ENCODE data around the gene PSMA4.
"Not testable (repeated sequence)": the region's sequence is repeated elsewhere in the genome, so short reads cannot be mapped to it uniquely, and the experiment has no call there.

The PSMA4 gene

GRCh38 chr15:78551902-78552301 is 11.7 kb downstream of the PSMA4 start:
- no peak for DNase-seq (ENCODE audit: low spot score)

GRCh38 chr15:78552597-78552996 is 12.4 kb downstream of the PSMA4 start:
- DNase-seq (ENCODE audit: low spot score) = no peak

DNA sequence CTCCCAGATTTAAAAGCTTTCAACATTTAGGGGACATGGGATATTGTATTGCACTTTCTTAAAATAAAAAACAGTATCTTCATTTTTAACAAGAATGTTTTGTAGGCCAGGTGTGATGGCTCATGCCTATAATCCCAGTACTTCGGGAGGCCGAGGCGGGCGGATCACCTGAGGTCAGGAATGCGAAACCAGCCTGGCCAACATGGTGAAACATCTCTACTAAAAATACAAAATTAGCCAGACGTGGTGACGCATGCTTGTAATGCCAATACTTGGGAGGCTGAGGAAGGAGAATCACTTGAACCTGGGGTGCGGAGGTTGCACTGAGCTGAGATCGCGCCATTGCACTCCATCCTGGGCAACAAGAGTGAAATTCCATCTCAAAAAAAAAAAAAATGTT is 20.0 kb downstream of the PSMA4 start:
- not testable (repeated sequence) for DNase-seq (ENCODE audit: low spot score)

DNA sequence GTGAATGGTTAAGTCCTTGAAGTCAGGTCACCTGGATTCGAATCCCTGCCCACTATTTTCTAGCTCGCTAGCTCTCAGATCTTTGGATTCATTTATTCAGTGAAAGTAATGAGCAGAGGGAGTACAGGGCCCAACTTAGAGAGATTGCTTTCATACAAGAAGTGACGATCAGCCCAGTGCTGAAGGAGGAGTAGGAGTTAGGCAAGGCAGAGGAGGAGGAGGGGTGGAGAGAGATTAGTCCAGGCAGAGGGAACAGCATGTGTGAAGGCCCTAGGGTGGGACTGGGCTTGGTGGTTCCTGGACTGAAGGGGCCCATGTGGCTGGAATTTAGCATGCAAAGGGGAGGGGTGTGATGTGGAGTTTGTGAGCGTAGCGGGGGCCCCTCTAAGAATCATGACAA is 21.2 kb downstream of the PSMA4 start:
- no peak for DNase-seq (ENCODE audit: low spot score)

- DNase-seq (ENCODE audit: low spot score) = no peak
Measured at GRCh38 chr15:78563092-78563491, 22.8 kb downstream of the PSMA4 start.

- DNase-seq (ENCODE audit: low spot score) = no peak
Measured at GRCh38 chr15:78564743-78565096, 24.5 kb downstream of the PSMA4 start.

DNA sequence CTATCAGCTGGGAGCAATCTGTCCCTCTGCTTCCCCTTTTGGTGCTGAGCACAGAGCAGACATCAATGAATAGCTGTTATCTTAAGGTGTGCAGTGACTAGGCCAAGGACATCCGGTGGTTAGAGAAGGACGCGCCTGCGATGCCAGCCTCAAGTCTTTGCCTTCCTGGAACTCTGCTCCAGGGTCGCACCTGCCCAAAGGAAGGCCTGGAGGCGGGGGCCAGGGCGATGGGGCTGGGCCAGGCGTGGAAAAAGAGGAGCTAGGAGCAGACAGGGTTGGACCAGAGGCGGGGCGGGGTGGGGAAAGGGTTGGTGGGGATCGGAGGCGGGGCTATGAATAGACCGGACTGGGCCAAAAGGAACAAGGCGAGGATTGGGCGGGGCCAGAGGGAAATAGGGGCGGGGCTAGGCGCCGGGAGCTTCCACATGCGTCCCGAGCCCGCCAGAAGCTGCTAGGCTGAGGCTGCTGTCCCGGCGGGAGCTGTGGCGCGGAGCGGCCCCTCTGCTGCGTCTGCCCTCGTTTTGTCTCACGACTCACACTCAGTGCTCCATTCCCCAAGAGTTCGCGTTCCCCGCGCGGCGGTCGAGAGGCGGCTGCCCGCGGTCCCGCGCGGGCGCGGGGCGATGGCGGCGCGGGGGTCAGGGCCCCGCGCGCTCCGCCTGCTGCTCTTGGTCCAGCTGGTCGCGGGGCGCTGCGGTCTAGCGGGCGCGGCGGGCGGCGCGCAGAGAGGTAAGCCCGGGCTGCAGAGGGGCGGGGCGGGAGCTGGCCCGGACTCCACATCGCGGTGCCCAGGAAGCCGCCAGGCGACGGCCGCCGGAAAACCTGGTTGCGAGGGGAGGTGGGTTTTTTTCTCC is 25.1 kb downstream of the PSMA4 start, which contains the start of gene CHRNA5:
CHRNA5 (plus strand) TSS at position 424 of the 854 bp plus-strand sequence; CDS start at position 624, 200 bp downstream.
- peak; percentile 90 for DNase-seq (ENCODE audit: low spot score)

- DNase-seq (ENCODE audit: low spot score) = peak; percentile 73
Measured at GRCh38 chr15:78565951-78566774, 25.9 kb downstream of the PSMA4 start.

DNA sequence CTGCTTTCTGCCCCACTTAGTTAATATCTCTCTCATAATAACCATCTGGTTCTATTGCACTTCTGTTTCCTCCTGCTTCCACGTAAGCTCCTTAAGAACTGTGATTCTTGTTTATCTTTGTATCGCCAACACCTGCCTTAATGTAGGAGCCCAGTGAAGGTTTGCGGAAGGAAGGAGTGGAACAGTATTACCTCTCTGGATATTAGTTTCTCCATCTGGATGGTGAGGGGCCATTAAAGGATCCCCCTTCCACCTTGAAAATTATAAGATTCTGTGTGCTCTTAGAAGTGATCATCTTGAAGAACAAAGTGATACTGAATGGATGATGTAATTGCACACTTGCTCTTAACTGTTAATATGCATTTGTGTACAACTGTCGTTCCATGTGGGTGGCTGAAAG is 27.3 kb downstream of the PSMA4 start:
- DNase-seq (ENCODE audit: low spot score) = peak; percentile 30

DNA sequence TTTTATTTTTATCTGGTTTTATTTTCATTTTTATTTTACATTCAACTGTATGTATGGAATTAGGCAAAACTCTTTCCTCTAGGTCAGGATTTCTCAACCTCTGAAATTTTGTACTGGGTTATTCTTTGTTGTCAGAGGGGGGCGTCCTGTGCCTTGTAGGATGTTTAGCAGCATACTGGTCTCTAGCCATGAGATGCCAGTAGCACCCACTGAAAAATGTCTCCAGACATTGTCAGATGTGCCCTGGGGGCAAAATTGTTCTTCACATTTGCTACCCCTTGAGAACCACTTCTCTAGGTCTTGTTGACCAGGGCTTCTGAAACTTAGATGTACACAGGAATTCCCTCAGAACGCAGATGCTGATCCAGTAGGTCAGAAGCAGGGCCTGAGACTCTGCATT is 30.5 kb downstream of the PSMA4 start:
- no peak for DNase-seq (ENCODE audit: low spot score)

DNA sequence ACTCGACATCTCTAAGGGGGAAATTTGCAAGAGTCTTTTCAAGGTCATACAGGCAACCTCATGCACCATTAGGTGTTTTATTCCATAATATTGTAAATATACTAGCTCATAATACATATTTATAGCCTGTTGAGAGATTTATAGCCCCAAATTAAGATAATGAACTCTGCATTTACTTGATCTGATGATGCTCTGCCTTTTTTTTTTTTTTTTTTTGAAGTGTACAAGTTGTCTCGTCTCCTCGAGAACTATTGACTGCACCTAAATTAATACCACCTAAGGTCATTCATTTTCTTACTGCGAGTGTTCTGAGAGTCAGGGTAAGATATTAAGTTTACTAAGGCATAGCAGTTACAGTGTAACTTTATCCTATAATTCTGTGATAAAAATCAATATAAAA is 31.1 kb downstream of the PSMA4 start:
- no peak for DNase-seq (ENCODE audit: low spot score)

DNA sequence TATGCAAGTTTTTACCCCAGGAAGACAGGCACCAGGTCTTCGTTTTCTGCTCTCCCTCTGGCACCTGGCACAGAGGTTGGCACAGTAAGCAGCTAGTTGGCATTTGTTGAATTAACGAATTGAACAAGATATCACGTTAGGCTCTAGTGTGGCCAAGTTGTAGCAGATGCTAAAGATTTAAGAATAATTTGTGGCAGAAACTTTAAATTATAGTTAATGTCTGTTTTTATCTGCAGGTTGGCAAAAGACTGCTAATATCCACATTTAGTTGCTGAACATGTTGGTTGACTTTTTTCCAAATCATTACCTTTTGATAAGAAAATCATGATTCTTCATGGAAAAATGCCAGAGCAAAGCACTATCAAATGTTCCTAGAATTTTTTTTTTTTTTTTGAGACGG is 33.2 kb downstream of the PSMA4 start:
- no peak for DNase-seq (ENCODE audit: low spot score)

GRCh38 chr15:78574944-78575343 is 34.7 kb downstream of the PSMA4 start:
- DNase-seq (ENCODE audit: low spot score) = no peak

DNA sequence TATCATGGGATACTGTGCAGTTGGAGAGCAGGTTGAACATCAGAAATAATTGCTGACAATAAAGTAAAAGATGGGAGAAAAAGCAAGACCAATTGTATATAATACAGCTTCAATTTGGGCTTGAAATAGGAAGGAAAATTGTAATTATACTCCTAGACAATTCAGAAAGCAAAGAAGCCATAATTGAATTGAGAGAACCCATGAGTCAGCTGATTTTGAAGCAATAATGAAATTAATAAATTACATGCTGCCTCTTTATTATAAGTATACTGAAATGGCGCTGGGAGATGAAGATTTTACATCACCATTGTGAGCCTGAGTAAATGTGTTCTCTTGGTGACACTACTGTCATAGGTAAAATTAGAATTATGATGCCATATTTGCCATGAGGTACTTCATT is 57.3 kb downstream of the PSMA4 start:
- no peak for DNase-seq (ENCODE audit: low spot score)

- DNase-seq (ENCODE audit: low spot score) = no peak
Measured at GRCh38 chr15:78598348-78598747, 58.1 kb downstream of the PSMA4 start.

- no peak for DNase-seq (ENCODE audit: low spot score)
Measured at GRCh38 chr15:78599189-78599588, 58.9 kb downstream of the PSMA4 start.
